Measurements from ENCODE around the gene GNAI3.

The GNAI3 gene

GRCh38 chr1:109546311-109547109 is 1.9 kb upstream of the GNAI3 start:
- peak; percentile 88 for DNase-seq

- DNase-seq: no peak
These were observed 723 bp upstream of the GNAI3 start for GRCh38 chr1:109547463-109548320.

GRCh38 chr1:109556563-109556962 is 8.1 kb downstream of the GNAI3 start:
- no peak for DNase-seq

- no peak for DNase-seq
These were observed 9.1 kb downstream of the GNAI3 start for GRCh38 chr1:109557520-109557919.

- DNase-seq: no peak
These were observed 11.6 kb downstream of the GNAI3 start for GRCh38 chr1:109559995-109560394.

- DNase-seq: no peak
These were observed 15.9 kb downstream of the GNAI3 start for GRCh38 chr1:109564194-109564878.

GRCh38 chr1:109565241-109565640 is 16.8 kb downstream of the GNAI3 start:
- no peak for DNase-seq

GRCh38 chr1:109566982-109567381 is 18.6 kb downstream of the GNAI3 start:
- no peak for DNase-seq

GRCh38 chr1:109567877-109568672 is 19.7 kb downstream of the GNAI3 start:
- DNase-seq: no peak

GRCh38 chr1:109569323-109569722 is 20.9 kb downstream of the GNAI3 start:
- DNase-seq: no peak

- no peak for DNase-seq
These were observed 22.0 kb downstream of the GNAI3 start for GRCh38 chr1:109570414-109570813.

GRCh38 chr1:109573785-109574184 is 25.4 kb downstream of the GNAI3 start:
- DNase-seq: no peak

GRCh38 chr1:109578947-109579443 is 30.6 kb downstream of the GNAI3 start:
- DNase-seq: no peak

GRCh38 chr1:109579491-109579890 is 31.1 kb downstream of the GNAI3 start:
- DNase-seq: no peak

GRCh38 chr1:109582021-109582420 is 33.6 kb downstream of the GNAI3 start:
- DNase-seq: no peak

- DNase-seq: no peak
These were observed 36.4 kb downstream of the GNAI3 start for GRCh38 chr1:109584766-109585165.

- no peak for DNase-seq
These were observed 37.6 kb downstream of the GNAI3 start for GRCh38 chr1:109586055-109586454.

GRCh38 chr1:109589177-109589576 is 40.8 kb downstream of the GNAI3 start:
- no peak for DNase-seq

GRCh38 chr1:109589679-109590078 is 41.3 kb downstream of the GNAI3 start:
- no peak for DNase-seq

- DNase-seq: no peak
These were observed 44.5 kb downstream of the GNAI3 start for GRCh38 chr1:109592916-109593315.

- DNase-seq: peak; percentile 63
These were observed 47.1 kb downstream of the GNAI3 start for GRCh38 chr1:109595531-109595930.

GRCh38 chr1:109598156-109598555 is 49.7 kb downstream of the GNAI3 start:
- DNase-seq: no peak
